ENCODE results near the gene TM4SF1. TPM values are rescaled to one million over a fixed set of nuclear protein-coding genes. Genes with fewer than 3 reads are reported as not detected.

TM4SF1 gene
- total and polyA plus RNA-seq, 2 donors (not counting 3 experiments of a cell fraction or from before 2014, with no cell fraction given) = 559 to 1,407 TPM

- no peaks in the 10 kb centered on the region for H3K27me3 ChIP-seq (ENCODE audit: control insufficient read depth in 2 of 2, insufficient read depth in 2 of 2, low read length in 2 of 2)
- H3K4me1 ChIP-seq (ENCODE audit: control insufficient read depth, extremely low read depth, insufficient read depth, low read length) = peaks cover 25% of the 10 kb centered on the region
- no peak overlapping the region for H3K4me3 ChIP-seq (replicated peaks in 1 of 3; ENCODE audit: insufficient read depth in 1 of 3, low read depth in 1 of 3, low read length in 3 of 3)
- CTCF ChIA-PET = interaction anchor here (1.1 to 1.7 kb wide), 7 partner anchors 10 to 405 kb away, joined by 4 to 15 read pairs (median 5); no protein-coding TSS in a partner anchor
- H3K9me1 ChIP-seq (replicated peaks; ENCODE audit: control insufficient read depth, extremely low read depth, insufficient read depth, low read length) = no peaks in the 10 kb centered on the region
- dilution Hi-C loops (cut with MboI; ENCODE audit: extremely low pct_ligation_motif_present, low sequenced_read_pairs) (no loop called here), intact Hi-C loops (cut with micrococcal nuclease) (loop anchor here (5.0 kb wide), 1 partner anchor 40 kb away; no protein-coding TSS in a partner anchor)
- H3K9me3 ChIP-seq (replicated peaks; ENCODE audit: control insufficient read depth, insufficient read depth, low read length) = no peaks in the 10 kb centered on the region
- FAIRE-seq = no peak
- H3K36me3 ChIP-seq (ENCODE audit: control insufficient read depth in 2 of 2, extremely low read depth in 1 of 2, insufficient read depth in 2 of 2, low read length in 2 of 2) = no peaks in the 10 kb centered on the region
- peak overlapping the region; percentile 62 for H3K27ac ChIP-seq (ENCODE audit: insufficient read depth, low read depth, low read length)
- H3K4me2 ChIP-seq (ENCODE audit: insufficient read depth, low read length) = peak overlapping the region; percentile 70
- BruUV-seq (replicated peaks) = no TSS peak
- TF ChIP-seq POLR2AphosphoS5 (IDR thresholded peaks at IDR 0.05; ENCODE audit: insufficient read depth, low read depth, low read length) (no peak), POLR2A (IDR thresholded peaks at IDR 0.05; ENCODE audit: low read depth, low read length) (peak; percentile 22), GATA2 (IDR thresholded peaks at IDR 0.05; ENCODE audit: insufficient read depth, insufficient read length, low read depth, low read length) (peak; percentile 29), JUN (IDR thresholded peaks at IDR 0.05; ENCODE audit: borderline replicate concordance, insufficient read depth, insufficient read length, low read depth) (no peak), MYC (IDR thresholded peaks at IDR 0.05; ENCODE audit: low read depth, low read length) (no peak)
- TF ChIP-seq, protein P1, sequence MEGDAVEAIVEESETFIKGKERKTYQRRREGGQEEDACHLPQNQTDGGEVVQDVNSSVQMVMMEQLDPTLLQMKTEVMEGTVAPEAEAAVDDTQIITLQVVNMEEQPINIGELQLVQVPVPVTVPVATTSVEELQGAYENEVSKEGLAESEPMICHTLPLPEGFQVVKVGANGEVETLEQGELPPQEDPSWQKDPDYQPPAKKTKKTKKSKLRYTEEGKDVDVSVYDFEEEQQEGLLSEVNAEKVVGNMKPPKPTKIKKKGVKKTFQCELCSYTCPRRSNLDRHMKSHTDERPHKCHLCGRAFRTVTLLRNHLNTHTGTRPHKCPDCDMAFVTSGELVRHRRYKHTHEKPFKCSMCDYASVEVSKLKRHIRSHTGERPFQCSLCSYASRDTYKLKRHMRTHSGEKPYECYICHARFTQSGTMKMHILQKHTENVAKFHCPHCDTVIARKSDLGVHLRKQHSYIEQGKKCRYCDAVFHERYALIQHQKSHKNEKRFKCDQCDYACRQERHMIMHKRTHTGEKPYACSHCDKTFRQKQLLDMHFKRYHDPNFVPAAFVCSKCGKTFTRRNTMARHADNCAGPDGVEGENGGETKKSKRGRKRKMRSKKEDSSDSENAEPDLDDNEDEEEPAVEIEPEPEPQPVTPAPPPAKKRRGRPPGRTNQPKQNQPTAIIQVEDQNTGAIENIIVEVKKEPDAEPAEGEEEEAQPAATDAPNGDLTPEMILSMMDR (IDR thresholded peaks at IDR 0.05; ENCODE audit: extremely low read depth in 1 of 2, insufficient read depth in 1 of 2, low read depth in 1 of 2, low read length in 2 of 2) = no peak
- H4K20me1 ChIP-seq (replicated peaks; ENCODE audit: control insufficient read depth, extremely low read depth, insufficient read depth, low read length) = no peaks in the 10 kb centered on the region
- POLR2A ChIA-PET = interaction anchor here (1.1 to 1.3 kb wide), 2 partner anchors 27 to 32 kb away, joined by 3 read pairs; no protein-coding TSS in a partner anchor
- H2AFZ ChIP-seq (ENCODE audit: low read depth, low read length) = no peak overlapping the region
- H3K9ac ChIP-seq (replicated peaks; ENCODE audit: extremely low read depth, insufficient read depth, low read length) = no peak overlapping the region
- peak; percentile 75 for DNase-seq (ENCODE audit: low read depth, low spot score)
- H3K79me2 ChIP-seq (ENCODE audit: control insufficient read depth, insufficient read depth, low read length) = no peaks in the 10 kb centered on the region
These were observed 25.0 kb upstream of the TM4SF1 start for GRCh38 chr3:149402481-149402880.

Measured in endothelial cell of umbilical vein (primary cell).